AG04449 (cell line): ENCODE data around the gene IL1RAPL1.

Experiments used
- CTCF ChIA-PET: fragments of 350-600 bp; formaldehyde crosslinking; extraction: SDS; loops from one replicate; lab custom pipeline; 2021; ENCODE audit warnings: antibody characterized with exemption; lab: Yijun Ruan, JAX
- POLR2A ChIA-PET: fragments of 400-600, 350-600 bp; formaldehyde crosslinking; extraction: SDS; loops from one replicate; lab custom pipeline; 2020; ENCODE audit warnings: antibody characterized with exemption, inconsistent platforms; lab: Yijun Ruan, JAX
- DNase-seq: peaks from one replicate; pipeline ENCODE4 v3.0.0-alpha.2; 2010; ENCODE audit warnings: low read depth, low spot score
- H3K4me3 ChIP-seq: 2 replicates; pipeline ENCODE4 v1.5.1; 2011; ENCODE audit warnings: low read depth, mild to moderate bottlenecking, control low read depth, low read length
- CTCF ChIP-seq: IDR thresholded peaks from one replicate; pipeline ENCODE4 v1.5.1; 2011; ENCODE audit warnings: mild to moderate bottlenecking, moderate library complexity, low read length, control low read depth, inconsistent platforms; ENCODE audit not compliant: insufficient read depth; ENCODE audit errors: missing control alignments

IL1RAPL1 gene

DNA sequence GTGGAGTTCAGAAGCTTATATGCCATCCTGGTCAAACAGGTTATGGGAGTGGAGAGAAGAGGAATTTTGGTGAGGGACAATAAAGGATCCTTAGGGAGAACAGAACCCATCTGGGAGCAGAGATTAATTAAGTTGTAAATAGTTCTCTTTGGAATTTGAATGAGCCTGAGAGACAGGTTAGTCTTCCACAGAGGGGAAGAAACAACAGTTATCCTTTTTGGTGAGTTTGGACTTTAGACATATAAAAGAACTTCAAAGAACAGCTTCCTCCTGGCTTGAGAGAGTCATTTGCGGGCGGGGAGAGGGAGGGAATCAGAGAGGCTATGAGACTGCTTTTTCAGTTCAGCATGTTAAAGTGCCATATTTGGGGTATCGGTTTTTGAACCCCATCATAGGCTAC lies 834.8 kb downstream of the IL1RAPL1 start:
- no peak overlapping the region for H3K4me3 ChIP-seq
- ChIA-PET POLR2A (no interaction called here), CTCF (no interaction called here)
- DNase-seq = no peak
- no peak for TF ChIP-seq CTCF

DNA sequence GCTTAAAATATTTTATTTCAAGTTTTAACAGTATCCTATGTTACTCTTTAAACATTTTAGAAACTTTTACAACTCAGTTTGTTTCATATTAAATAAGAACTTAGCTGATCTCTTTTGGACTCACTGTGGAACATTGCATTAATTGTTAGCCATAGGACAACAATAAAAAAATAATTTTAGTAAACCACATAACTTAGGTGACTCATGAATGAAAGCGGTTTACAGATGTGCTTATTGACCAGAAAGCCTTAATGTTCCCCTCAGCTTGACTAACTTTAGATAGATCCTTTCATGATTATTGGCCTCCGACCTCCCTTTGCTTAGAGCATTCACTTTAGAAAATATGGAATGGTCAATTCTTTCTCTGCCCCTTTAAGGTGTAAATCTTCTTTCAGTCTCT lies 844.6 kb downstream of the IL1RAPL1 start:
- H3K4me3 ChIP-seq = no peak overlapping the region
- ChIA-PET POLR2A (no interaction called here), CTCF (no interaction called here)
- TF ChIP-seq CTCF = no peak
- no peak for DNase-seq

DNA sequence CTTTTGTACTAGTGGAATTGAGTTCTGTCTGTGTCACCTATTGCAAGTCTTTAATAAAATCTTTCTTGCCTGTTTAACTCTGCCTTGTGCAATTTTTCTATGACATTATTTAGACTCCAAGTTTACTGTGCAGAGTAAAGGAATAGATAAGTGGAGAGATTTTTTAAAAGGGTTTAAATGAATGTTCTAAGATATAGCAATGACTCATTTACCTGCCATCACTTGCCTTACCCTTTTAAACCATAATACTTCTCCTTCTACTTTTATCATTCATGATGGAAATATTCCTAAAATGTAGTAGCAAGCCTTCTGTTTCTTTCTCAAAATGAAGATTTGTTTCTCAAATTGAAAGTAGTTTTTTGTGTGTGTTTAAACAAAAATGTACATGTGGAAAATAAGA lies 845.3 kb downstream of the IL1RAPL1 start:
- ChIA-PET POLR2A (no interaction called here), CTCF (no interaction called here)
- no peak overlapping the region for H3K4me3 ChIP-seq
- no peak for DNase-seq
- TF ChIP-seq CTCF = no peak

- no peak for DNase-seq
- ChIA-PET CTCF (no interaction called here), POLR2A (no interaction called here)
- H3K4me3 ChIP-seq = no peak overlapping the region
- no peak for TF ChIP-seq CTCF
Observed at GRCh38 chrX:29434939-29435338, 847.7 kb downstream of the IL1RAPL1 start.

DNA sequence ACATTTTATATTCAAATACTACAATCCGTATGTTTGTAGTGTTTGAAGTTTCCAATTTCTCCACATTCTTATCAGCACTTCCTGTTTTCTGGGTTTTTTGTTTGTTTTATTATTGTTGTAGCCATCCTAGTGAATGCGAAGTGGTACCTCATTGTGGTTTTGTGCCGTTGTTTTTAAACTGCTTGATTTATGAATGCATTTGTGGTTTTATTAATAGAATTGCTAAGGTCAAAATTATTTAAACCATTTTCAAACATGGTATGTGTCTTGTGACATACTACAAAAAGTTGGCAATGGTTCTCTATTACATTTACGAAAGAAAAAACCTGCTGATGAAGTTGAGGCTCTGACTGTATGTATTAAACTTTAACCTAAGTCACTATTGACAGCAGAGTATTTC lies 848.1 kb downstream of the IL1RAPL1 start:
- ChIA-PET CTCF (no interaction called here), POLR2A (no interaction called here)
- DNase-seq = no peak
- no peak overlapping the region for H3K4me3 ChIP-seq
- TF ChIP-seq CTCF = no peak

DNA sequence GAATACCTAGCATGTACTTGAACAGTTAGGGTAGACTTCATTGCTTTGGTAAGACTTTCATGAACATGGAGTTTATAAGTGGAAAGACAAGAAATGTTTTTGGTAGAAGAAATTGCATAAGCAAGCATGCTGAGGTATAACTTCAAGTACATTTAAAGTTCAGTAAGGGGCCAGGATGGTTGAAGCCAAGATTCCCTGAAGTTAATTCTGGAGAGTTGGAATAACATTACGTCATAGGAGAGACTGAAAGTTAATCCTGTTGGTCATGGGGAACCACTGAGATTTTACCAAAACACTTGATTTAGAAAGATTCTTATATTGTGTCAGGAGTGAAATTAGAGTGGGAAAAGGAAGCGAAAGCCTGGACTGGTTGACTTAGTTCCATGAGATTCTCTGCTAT lies 860.6 kb downstream of the IL1RAPL1 start:
- ChIA-PET CTCF (no interaction called here), POLR2A (no interaction called here)
- H3K4me3 ChIP-seq = no peak overlapping the region
- no peak for TF ChIP-seq CTCF
- no peak for DNase-seq
